SK-N-SH (cell line): ENCODE measurements around the gene POU4F2.
"Not testable (repeated sequence)": the region's sequence is repeated elsewhere in the genome, so short reads cannot be mapped to it uniquely, and the experiment has no call there.

Source experiments
- CTCF ChIP-seq: fragments of 200-600 bp; sonication (generic); IDR thresholded peaks from 2 replicates; pipeline ENCODE4 v1.6.1; 2017; ENCODE audit warnings: antibody characterized with exemption, mild to moderate bottlenecking, moderate library complexity
- EP300 ChIP-seq, 2 experiments: IDR thresholded peaks; 2 replicates each; pipeline versions ENCODE4 v1.4.0 to v1.6.1; 2012; ENCODE audit warnings: borderline replicate concordance in 1 of 2, low read depth in 1 of 2, low read length in 1 of 2
- EZH2phosphoT487 ChIP-seq: fragments of 200-600 bp; sonication (generic); IDR thresholded peaks from 2 replicates; pipeline ENCODE4 v1.6.1; 2017; ENCODE audit warnings: low read depth, mixed run types, mild to moderate bottlenecking, antibody characterized with exemption, moderate library complexity, borderline replicate concordance
- FOXJ3 ChIP-seq: sonication (generic); formaldehyde crosslinking; IDR thresholded peaks from 2 replicates; pipeline ENCODE4 v1.5.1; 2020; ENCODE audit warnings: mild to moderate bottlenecking, missing genetic modification reagents
- MXI1 ChIP-seq: IDR thresholded peaks from 2 replicates; pipeline ENCODE4 v1.6.1; 2012; ENCODE audit warnings: mild to moderate bottlenecking, low read depth, low read length, improper control_type of control experiment
- NRF1 ChIP-seq: IDR thresholded peaks from 2 replicates; pipeline ENCODE4 v1.6.1; 2012; ENCODE audit warnings: low read depth, mild to moderate bottlenecking, low read length
- PBX3 ChIP-seq: IDR thresholded peaks from 2 replicates; pipeline ENCODE4; 2012
- RXRA ChIP-seq: IDR thresholded peaks from 2 replicates; pipeline ENCODE4 v1.4.0; 2012; ENCODE audit warnings: low read depth, mild to moderate bottlenecking, borderline replicate concordance
- SIN3A ChIP-seq: IDR thresholded peaks from 2 replicates; pipeline ENCODE4 v1.6.1; 2012; ENCODE audit warnings: low read depth, mild to moderate bottlenecking, low read length, moderate library complexity, borderline replicate concordance

DNA sequence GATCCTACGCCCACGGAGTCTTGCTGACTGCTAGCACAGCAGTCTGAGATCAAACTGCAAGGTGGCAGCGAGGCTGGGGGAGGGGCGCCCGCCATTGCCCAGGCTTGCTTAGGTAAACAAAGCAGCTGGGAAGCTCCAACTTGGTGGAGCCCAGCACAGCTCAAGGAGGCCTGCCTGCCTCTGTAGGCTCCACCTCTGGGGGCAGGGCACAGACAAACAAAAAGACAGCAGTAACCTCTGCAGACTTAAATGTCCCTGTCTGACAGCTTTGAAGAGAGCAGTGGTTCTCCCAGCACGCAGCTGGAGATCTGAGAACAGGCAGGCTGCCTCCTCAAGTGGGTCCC lies 25.2 kb downstream of the POU4F2 start:
- not testable (repeated sequence) for TF ChIP-seq EZH2phosphoT487; NRF1; CTCF; SIN3A; MXI1; RXRA; PBX3; EP300 (IDR thresholded peaks at IDR 0.05; ENCODE audit: borderline replicate concordance in 1 of 2, low read depth in 1 of 2, low read length in 1 of 2); FOXJ3
